Ovary (tissue), 3 donors: ENCODE measurements around the gene MAP3K10.

ENCODE experiments used
- CTCF ChIP-seq, 3 donors: fragments of 450-650 bp in 2 of 3; fragments of 200-600 bp in 1 of 3; IDR thresholded peaks; one replicate each; pipeline versions ENCODE4 v1.5.1 to v1.8.0; 2016 to 2022; ENCODE audit warnings: antibody characterized with exemption in 3 of 3, mild to moderate bottlenecking in 1 of 3
- EP300 ChIP-seq: sonication (generic); formaldehyde crosslinking; IDR thresholded peaks from one replicate; pipeline ENCODE4 v1.6.1; 2017; ENCODE audit warnings: antibody characterized with exemption
- POLR2A ChIP-seq: fragments of 450-650 bp; IDR thresholded peaks from one replicate; pipeline ENCODE4 v1.6.1; 2017; ENCODE audit warnings: antibody characterized with exemption, mild to moderate bottlenecking, moderate library complexity
- donor health status: DM: no; HTN: no; CAD: no.

DNA sequence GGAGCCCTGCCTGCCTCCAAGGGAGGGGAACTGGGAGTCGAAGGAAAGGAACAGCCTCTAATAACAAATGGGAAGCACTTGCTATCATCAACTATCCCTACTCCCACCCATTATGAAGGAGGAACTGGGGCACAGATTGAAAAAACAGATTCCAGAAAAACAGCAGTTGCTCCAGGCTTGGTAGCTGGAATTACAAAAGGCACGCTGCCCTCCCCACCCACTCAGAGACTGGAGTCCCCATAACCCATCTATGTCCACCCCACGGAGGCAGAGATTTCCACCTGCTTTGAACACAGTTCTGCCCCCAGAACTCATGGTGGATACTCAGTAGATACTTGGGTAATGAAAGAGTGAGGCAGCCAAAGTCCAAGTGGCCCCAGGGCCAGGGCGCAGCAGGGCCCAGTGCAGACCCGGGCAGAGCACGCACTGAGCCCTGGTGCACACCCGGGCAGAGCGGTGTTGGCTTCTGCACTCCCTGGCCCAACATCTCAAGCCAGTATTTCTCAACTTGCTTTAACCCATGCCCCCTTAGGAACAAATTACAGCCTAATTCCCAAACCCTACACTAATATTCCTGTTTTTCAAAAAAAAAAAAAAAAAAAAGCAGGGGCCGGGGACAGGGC, 54.4 kb downstream of the MAP3K10 start:
- no peak for TF ChIP-seq CTCF (IDR thresholded peaks at IDR 0.05)
- no peak for TF ChIP-seq POLR2A
- no peak for TF ChIP-seq EP300
